ENCODE data around the gene HIRA. TPM values are rescaled to one million over a fixed set of nuclear protein-coding genes. Genes with fewer than 3 reads are reported as not detected.

HIRA gene
- total RNA-seq, 2 donors from 2014 or later, result 15.3 to 21.8 TPM

DNA sequence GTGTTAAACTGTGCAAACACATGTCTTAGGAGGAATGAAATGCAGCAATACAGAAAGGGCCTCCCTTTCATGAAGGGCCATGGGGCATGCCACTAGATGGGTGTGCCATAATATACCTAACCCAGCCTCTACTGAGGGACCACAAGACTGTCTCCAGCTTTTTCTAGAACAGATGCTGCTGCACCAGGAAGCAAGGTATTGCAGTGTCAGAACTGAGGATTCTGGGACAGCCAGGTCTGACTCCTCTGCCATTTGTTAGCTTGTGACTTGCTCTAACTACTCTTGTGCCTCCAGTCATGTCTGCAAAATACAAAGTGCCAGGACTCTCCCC is 53.2 kb downstream of the HIRA start:
- H3K4me1 ChIP-seq (replicated peaks), result no peaks in the 10 kb centered on the region
- no peaks in the 10 kb centered on the region for H3K27me3 ChIP-seq (replicated peaks; ENCODE audit: insufficient read depth)
- H3K4me3 ChIP-seq, result no peak overlapping the region
- intact Hi-C loops (cut with DNase I), result no loop called here
- DNase-seq (ENCODE audit: low spot score), result no peak
- H3K27ac ChIP-seq, result no peak overlapping the region
- H3K36me3 ChIP-seq, result peaks cover 0 to 15% of the 10 kb centered on the region in 2 donors
- no peaks in the 10 kb centered on the region for H3K9me3 ChIP-seq
- TF ChIP-seq POLR2A (IDR thresholded peaks at IDR 0.05), result no peak
- TF ChIP-seq, protein P1, sequence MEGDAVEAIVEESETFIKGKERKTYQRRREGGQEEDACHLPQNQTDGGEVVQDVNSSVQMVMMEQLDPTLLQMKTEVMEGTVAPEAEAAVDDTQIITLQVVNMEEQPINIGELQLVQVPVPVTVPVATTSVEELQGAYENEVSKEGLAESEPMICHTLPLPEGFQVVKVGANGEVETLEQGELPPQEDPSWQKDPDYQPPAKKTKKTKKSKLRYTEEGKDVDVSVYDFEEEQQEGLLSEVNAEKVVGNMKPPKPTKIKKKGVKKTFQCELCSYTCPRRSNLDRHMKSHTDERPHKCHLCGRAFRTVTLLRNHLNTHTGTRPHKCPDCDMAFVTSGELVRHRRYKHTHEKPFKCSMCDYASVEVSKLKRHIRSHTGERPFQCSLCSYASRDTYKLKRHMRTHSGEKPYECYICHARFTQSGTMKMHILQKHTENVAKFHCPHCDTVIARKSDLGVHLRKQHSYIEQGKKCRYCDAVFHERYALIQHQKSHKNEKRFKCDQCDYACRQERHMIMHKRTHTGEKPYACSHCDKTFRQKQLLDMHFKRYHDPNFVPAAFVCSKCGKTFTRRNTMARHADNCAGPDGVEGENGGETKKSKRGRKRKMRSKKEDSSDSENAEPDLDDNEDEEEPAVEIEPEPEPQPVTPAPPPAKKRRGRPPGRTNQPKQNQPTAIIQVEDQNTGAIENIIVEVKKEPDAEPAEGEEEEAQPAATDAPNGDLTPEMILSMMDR (IDR thresholded peaks at IDR 0.05), result no peak
- TF ChIP-seq POLR2AphosphoS5 (IDR thresholded peaks at IDR 0.05), result no peak

- Histone ChIP-seq H3K4me1 (replicated peaks) (no peaks in the 10 kb centered on the region), H3K36me3 (peaks cover 0 to 15% of the 10 kb centered on the region in 2 donors), H3K27me3 (replicated peaks; ENCODE audit: insufficient read depth) (no peaks in the 10 kb centered on the region), H3K9me3 (no peaks in the 10 kb centered on the region), H3K27ac (no peak overlapping the region), H3K4me3 (no peak overlapping the region)
- 57% methylated on average over 10 of the region's 10 CpGs for WGBS
- TF ChIP-seq POLR2A (IDR thresholded peaks at IDR 0.05) (no peak), POLR2AphosphoS5 (IDR thresholded peaks at IDR 0.05) (no peak)
- TF ChIP-seq, protein P1 (IDR thresholded peaks at IDR 0.05), result no peak
- intact Hi-C loops (cut with DNase I), result no loop called here
- DNase-seq (ENCODE audit: low spot score), result no peak
These were observed 53.8 kb downstream of the HIRA start for GRCh38 chr22:19377565-19378343.

DNA sequence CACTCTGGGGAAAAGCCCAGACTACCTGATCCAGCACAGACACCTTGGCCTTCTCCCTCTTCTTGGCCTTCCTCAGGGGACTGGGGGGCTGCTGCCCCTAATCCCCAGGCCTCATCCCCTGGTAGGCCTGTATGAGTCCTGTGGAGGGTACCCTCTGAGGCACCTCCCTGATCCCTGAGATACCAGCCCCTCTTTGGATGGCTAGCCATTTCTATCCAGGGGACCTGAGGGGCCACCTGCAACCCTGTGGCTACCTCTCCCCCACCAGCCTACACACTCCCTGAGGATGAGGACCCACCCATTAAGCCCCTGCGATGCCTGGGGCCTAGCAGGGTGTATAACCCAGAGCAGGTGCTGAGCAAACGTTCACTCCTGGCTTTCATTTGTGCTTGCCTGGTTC is 54.6 kb downstream of the HIRA start:
- DNase-seq (ENCODE audit: low spot score), result no peak
- Histone ChIP-seq H3K27me3 (replicated peaks; ENCODE audit: insufficient read depth) (no peaks in the 10 kb centered on the region), H3K9me3 (no peaks in the 10 kb centered on the region), H3K4me1 (replicated peaks) (no peaks in the 10 kb centered on the region), H3K27ac (no peak overlapping the region), H3K36me3 (peaks cover 0 to 15% of the 10 kb centered on the region in 2 donors), H3K4me3 (no peak overlapping the region)
- TF ChIP-seq, protein P1 (IDR thresholded peaks at IDR 0.05), result no peak
- no peak for TF ChIP-seq POLR2A (IDR thresholded peaks at IDR 0.05)
- no peak for TF ChIP-seq POLR2AphosphoS5 (IDR thresholded peaks at IDR 0.05)
- intact Hi-C loops (cut with DNase I), result no loop called here
- 93% methylated on average over 2 of the region's 2 CpGs for WGBS

DNA sequence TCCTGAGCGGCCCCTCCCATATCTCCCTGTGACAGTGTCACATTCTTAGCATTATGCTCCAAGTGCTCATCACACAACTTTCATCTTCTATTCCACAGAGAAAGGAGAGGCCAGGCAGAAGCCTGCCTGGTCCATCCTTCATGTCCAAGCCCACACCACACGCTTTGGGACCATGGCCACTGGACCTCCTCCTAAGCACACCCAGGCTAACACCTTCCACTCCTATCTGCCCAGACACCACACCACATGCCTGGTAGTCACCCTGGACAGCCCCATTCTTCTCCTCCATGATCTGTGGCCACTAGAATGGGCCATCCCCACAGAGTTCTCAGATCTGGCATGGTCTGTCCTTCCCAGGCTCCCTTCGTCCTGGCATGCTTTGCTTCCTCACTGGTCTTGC is 55.3 kb downstream of the HIRA start:
- Histone ChIP-seq H3K27ac (no peak overlapping the region), H3K4me3 (no peak overlapping the region), H3K27me3 (replicated peaks; ENCODE audit: insufficient read depth) (no peaks in the 10 kb centered on the region), H3K36me3 (peaks cover 0 to 15% of the 10 kb centered on the region in 2 donors), H3K4me1 (replicated peaks) (no peaks in the 10 kb centered on the region), H3K9me3 (no peaks in the 10 kb centered on the region)
- no peak for DNase-seq (ENCODE audit: low spot score)
- 98% methylated on average over 3 of the region's 3 CpGs for WGBS
- TF ChIP-seq POLR2A (IDR thresholded peaks at IDR 0.05) (no peak), POLR2AphosphoS5 (IDR thresholded peaks at IDR 0.05) (no peak)
- TF ChIP-seq, protein P1 (IDR thresholded peaks at IDR 0.05), result no peak
- intact Hi-C loops (cut with DNase I), result no loop called here

DNA sequence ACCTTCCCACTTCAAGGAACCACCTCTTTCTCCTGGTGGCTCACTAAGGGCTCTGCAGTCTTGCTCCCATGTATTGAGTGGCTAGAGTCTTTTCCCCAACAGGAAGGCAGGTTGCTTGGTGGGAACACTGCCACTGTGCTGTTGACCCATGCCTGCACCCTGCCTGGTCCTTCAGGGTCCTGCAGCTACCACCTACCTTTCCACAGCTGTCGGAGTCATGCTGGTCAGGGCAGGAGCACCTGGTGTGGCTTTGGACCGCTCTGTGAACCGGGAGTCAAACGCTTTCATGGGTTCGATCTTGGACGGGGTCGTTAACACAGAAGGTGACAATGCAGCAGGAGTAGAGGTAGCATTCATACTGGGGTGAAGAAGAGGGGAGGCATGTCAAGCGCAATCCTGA is 56.1 kb downstream of the HIRA start:
- TF ChIP-seq POLR2AphosphoS5 (IDR thresholded peaks at IDR 0.05) (no peak), POLR2A (IDR thresholded peaks at IDR 0.05) (no peak)
- TF ChIP-seq, protein P1 (IDR thresholded peaks at IDR 0.05), result no peak
- no peaks in the 10 kb centered on the region for H3K4me1 ChIP-seq (replicated peaks)
- no peak for DNase-seq (ENCODE audit: low spot score)
- H3K36me3 ChIP-seq, result peaks cover 0 to 15% of the 10 kb centered on the region in 2 donors
- 96% methylated on average over 8 of the region's 8 CpGs for WGBS
- no peak overlapping the region for H3K27ac ChIP-seq
- H3K9me3 ChIP-seq, result no peaks in the 10 kb centered on the region
- no peak overlapping the region for H3K4me3 ChIP-seq
- no peaks in the 10 kb centered on the region for H3K27me3 ChIP-seq (replicated peaks; ENCODE audit: insufficient read depth)
- intact Hi-C loops (cut with DNase I), result no loop called here

All from prostate gland (tissue), 2 donors.